Measurements from ENCODE around the gene PNPLA5. TPM values are rescaled to one million over a fixed set of nuclear protein-coding genes. Genes with fewer than 3 reads are reported as not detected.

PNPLA5 gene
- total RNA-seq, 2 donors from 2014 or later, result not detected

DNA sequence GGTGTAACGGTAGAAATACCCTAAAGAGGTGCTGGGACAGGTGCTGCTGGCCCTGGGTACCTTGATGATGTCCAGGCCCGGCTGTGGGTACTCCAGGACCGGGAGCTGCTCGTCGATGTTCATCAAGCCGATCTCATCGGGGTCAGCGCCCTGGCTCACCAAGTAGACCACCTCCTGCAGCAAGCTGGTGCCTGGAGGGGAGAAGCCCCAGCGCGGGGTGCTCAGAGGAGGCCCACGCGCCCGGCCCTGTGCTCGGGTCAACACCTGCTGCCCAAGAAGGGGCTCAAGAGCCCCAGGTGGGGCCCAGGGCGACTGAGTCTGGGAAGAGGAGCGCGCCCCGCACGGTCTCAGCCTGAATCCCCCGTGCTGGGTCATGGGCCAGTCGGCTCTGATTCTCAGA lies 50.1 kb downstream of the PNPLA5 start:
- Mint-ChIP-seq H3K27ac (no peak overlapping the region), H3K4me1 (ENCODE audit: low read depth) (no peaks in the 10 kb centered on the region), H3K36me3 (ENCODE audit: insufficient read depth in 2 of 2) (no peaks in the 10 kb centered on the region), H3K9me3 (no peaks in the 10 kb centered on the region), H3K4me3 (no peak overlapping the region), H3K27me3 (ENCODE audit: low read depth) (no peaks in the 10 kb centered on the region)
- DNase-seq (no peak), ATAC-seq (replicated peaks in 1 of 2) (no peak)

DNA sequence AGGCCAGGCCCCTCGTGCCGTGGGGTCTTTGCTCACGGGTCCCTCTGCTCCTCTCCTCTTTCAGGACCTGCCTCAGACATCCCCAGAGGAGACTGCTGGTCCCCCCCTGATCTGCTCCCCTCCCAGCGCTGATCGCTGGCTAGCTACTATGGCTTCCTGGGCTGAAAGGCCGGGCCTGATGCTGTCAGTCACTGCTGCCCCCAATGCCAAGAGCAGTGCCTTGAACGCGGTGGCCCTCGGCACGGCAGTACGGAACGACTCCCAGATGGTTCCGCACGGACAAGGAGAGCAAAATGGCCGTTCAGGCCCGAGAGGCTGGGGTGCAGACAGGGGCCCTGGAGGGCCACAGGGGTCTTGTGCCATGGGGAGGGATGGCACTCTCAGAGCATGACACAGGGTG lies 51.0 kb downstream of the PNPLA5 start:
- Mint-ChIP-seq H3K9me3 (no peaks in the 10 kb centered on the region), H3K36me3 (ENCODE audit: insufficient read depth in 2 of 2) (no peaks in the 10 kb centered on the region)

DNA sequence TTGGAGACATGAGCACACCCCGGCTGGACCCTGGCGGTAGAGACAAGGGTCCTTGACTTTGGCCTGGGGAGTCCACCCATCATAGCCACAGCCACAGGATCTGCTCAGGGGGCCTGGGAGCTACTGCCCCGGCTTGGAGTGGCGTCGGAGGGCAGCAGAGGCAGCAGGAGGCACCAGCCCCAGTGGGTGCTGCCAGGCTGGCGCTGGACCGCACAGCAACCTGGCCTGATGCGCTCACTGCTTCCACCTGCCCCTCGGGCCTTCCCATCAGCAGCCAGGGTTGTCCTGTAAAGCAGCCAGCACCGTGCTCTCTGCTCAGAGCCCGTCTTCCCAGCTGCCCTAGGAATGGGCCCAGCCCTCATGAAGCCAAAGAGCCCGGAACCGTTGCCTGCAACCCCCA lies 51.4 kb downstream of the PNPLA5 start:
- DNase-seq (no peak), ATAC-seq (replicated peaks in 1 of 2) (no peak)
- Mint-ChIP-seq H3K36me3 (ENCODE audit: insufficient read depth in 2 of 2) (no peaks in the 10 kb centered on the region), H3K27me3 (ENCODE audit: low read depth) (no peaks in the 10 kb centered on the region), H3K27ac (no peak overlapping the region), H3K4me3 (no peak overlapping the region), H3K9me3 (no peaks in the 10 kb centered on the region), H3K4me1 (ENCODE audit: low read depth) (no peaks in the 10 kb centered on the region)

More for the DNA sequence above, 51.0 kb downstream of the PNPLA5 start:
- Mint-ChIP-seq H3K4me3 (no peak overlapping the region), H3K27me3 (ENCODE audit: low read depth) (no peaks in the 10 kb centered on the region), H3K4me1 (ENCODE audit: low read depth) (no peaks in the 10 kb centered on the region), H3K27ac (no peak overlapping the region)
- DNase-seq (no peak), ATAC-seq (replicated peaks in 1 of 2) (no peak)

DNA sequence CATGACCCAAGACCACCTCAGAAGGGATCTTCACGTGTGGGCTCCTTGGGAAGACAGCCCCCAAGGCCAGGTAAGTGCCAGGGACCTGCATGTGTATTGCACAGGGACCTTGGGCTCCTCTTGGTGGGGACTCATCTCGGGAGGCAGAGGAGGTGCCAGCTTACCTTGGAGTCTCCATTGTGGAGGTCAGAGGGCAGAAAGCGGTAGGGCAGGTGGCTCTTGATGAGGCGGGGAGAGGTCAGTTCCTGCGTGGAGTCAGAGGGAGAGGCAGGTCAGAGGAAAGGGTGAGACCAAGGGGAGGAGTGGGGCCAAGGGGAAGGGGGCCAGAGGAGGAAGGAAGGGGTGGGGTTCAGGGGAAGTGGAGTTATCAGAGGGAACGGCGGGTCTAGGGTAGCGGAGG lies 52.0 kb downstream of the PNPLA5 start:
- Mint-ChIP-seq H3K4me3 (no peak overlapping the region), H3K27ac (no peak overlapping the region), H3K9me3 (no peaks in the 10 kb centered on the region), H3K4me1 (ENCODE audit: low read depth) (no peaks in the 10 kb centered on the region), H3K27me3 (ENCODE audit: low read depth) (no peaks in the 10 kb centered on the region), H3K36me3 (ENCODE audit: insufficient read depth in 2 of 2) (no peaks in the 10 kb centered on the region)
- DNase-seq (no peak), ATAC-seq (replicated peaks in 1 of 2) (no peak)

DNA sequence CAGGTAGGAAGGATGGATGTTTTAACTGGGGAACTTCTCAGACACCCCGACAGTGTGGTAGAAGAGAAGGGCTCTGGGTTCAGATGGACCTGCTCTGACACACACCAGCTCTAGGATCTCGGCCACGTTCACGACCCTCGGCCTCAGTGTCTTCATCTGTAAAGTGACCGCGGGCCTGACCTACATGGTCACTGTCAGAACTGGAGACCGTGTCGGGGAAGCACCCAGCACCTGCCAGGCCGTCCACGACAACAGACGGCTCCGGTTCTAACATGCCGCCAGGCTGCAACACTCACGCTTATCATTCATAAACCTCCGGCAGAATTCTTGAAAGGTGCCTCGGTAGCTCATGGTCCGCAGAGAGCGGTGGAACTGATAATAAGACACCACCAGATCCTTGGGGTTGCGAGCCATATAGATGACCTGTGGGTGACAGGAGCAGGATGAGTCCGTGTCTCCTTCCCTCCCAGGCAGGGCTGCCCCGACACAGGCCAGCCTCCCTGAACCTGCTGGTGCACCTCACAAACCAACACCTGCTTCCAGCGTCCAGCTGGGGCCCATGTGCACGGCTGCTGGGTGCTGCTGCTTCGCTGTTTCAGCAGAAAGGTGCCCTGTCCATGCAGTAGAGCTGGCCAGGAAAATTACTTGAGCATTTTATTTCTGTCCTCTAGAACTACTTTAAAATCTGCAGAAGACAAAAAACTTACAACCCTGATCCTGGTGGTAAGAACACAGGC lies 53.1 kb downstream of the PNPLA5 start:
- Mint-ChIP-seq H3K4me1 (ENCODE audit: low read depth) (no peaks in the 10 kb centered on the region), H3K27ac (no peak overlapping the region), H3K4me3 (no peak overlapping the region), H3K9me3 (no peaks in the 10 kb centered on the region), H3K27me3 (ENCODE audit: low read depth) (no peaks in the 10 kb centered on the region), H3K36me3 (ENCODE audit: insufficient read depth in 2 of 2) (no peaks in the 10 kb centered on the region)
- DNase-seq (no peak), ATAC-seq (replicated peaks in 1 of 2) (no peak)

DNA sequence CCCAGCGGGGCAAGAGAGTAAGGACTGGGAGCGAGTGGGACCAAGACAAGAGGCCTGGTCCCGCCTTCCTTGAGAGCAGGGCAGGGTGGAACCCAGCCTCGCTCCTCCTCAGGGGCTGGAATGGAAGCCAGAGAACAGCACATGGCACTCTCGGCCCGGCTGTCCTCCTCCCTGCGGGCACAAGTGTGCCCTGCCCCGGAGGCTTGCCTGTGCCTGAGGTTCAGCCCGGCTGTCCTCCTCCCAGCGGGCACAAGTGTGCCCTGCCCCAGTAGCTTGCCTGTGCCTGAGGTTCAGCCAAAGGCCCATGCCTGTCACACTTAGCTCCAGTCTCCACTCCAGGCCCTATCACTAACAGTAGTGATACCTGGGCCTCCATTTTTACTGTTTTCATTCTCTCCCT lies 53.7 kb downstream of the PNPLA5 start:
- Mint-ChIP-seq H3K9me3 (no peaks in the 10 kb centered on the region), H3K4me3 (no peak overlapping the region), H3K36me3 (ENCODE audit: insufficient read depth in 2 of 2) (no peaks in the 10 kb centered on the region), H3K4me1 (ENCODE audit: low read depth) (no peaks in the 10 kb centered on the region), H3K27me3 (ENCODE audit: low read depth) (no peaks in the 10 kb centered on the region), H3K27ac (no peak overlapping the region)
- ATAC-seq (replicated peaks in 1 of 2) (no peak), DNase-seq (no peak)

DNA sequence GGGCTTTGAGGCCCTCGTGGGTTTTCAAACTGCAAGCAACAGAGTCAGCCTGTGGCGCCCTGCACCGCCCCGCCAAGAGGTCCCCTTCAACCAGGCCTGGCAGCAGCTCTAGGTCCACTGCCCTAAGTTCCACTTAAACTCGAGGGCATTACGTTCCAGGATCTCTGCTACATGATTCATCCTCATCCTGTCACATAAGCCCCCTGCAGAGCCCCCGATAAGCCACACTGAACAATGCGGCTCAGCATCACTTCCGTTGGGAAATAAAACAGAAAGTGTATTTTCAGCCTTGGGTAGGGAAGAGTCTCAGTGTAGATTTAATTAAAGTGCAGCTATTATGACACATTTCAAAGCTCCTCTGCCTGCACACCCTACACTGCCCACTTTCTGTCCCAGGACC lies 54.1 kb downstream of the PNPLA5 start:
- Mint-ChIP-seq H3K9me3 (no peaks in the 10 kb centered on the region), H3K36me3 (ENCODE audit: insufficient read depth in 2 of 2) (no peaks in the 10 kb centered on the region), H3K27me3 (ENCODE audit: low read depth) (no peaks in the 10 kb centered on the region), H3K4me1 (ENCODE audit: low read depth) (no peaks in the 10 kb centered on the region), H3K27ac (no peak overlapping the region), H3K4me3 (no peak overlapping the region)
- no peak for DNase-seq
- no peak for ATAC-seq (replicated peaks in 1 of 2)

DNA sequence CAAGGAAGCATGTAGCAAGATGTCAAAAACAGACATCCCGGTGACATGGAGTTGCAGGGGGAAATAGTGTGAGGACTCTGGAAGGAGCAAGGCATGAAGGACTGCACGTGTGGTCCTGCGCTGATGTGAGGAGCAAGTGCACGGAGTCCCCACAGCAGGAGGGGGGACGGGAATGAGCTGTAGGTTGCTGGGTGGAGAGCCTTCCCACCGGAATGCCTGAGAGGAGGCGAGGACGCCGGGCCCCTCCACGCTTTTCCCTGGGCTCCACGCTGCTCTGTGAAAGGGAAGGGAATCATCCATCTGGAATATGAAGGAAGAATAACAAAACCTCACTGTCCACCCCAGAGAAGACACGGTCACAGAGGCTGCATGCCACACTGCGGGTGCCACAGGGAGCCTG lies 56.1 kb downstream of the PNPLA5 start:
- ATAC-seq (replicated peaks in 1 of 2) (no peak), DNase-seq (no peak)
- Mint-ChIP-seq H3K9me3 (no peaks in the 10 kb centered on the region), H3K4me1 (ENCODE audit: low read depth) (no peaks in the 10 kb centered on the region), H3K36me3 (ENCODE audit: insufficient read depth in 2 of 2) (no peaks in the 10 kb centered on the region), H3K27ac (no peak overlapping the region), H3K27me3 (ENCODE audit: low read depth) (no peaks in the 10 kb centered on the region), H3K4me3 (no peak overlapping the region)

DNA sequence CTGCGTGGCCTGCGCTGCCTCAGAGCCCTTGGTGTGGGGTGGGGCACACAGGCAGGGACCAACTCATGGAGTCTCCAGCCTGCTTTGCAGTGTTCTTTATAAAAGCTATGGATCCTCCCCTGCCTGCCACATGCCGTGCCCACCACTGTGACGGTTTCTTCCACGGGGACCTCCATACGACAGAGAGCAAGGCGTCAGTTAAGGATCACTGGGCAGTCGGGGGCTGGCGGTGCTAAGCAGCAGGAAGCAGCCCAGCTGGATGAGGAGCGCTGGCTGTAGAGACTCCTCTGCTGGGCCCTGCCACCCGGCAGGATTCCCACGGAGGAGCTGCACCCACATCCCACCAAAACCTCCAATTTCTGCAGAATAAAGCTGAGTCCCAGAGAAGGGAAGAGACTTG lies 56.6 kb downstream of the PNPLA5 start:
- H3K4me1 Mint-ChIP-seq (ENCODE audit: low read depth), result no peaks in the 10 kb centered on the region
- no peaks in the 10 kb centered on the region for H3K27me3 Mint-ChIP-seq (ENCODE audit: low read depth)
- no peaks in the 10 kb centered on the region for H3K9me3 Mint-ChIP-seq
- H3K36me3 Mint-ChIP-seq (ENCODE audit: insufficient read depth in 2 of 2), result no peaks in the 10 kb centered on the region
- no peak for ATAC-seq (replicated peaks in 1 of 2)
- H3K27ac Mint-ChIP-seq, result no peak overlapping the region
- H3K4me3 Mint-ChIP-seq, result no peak overlapping the region
- no peak for DNase-seq

DNA sequence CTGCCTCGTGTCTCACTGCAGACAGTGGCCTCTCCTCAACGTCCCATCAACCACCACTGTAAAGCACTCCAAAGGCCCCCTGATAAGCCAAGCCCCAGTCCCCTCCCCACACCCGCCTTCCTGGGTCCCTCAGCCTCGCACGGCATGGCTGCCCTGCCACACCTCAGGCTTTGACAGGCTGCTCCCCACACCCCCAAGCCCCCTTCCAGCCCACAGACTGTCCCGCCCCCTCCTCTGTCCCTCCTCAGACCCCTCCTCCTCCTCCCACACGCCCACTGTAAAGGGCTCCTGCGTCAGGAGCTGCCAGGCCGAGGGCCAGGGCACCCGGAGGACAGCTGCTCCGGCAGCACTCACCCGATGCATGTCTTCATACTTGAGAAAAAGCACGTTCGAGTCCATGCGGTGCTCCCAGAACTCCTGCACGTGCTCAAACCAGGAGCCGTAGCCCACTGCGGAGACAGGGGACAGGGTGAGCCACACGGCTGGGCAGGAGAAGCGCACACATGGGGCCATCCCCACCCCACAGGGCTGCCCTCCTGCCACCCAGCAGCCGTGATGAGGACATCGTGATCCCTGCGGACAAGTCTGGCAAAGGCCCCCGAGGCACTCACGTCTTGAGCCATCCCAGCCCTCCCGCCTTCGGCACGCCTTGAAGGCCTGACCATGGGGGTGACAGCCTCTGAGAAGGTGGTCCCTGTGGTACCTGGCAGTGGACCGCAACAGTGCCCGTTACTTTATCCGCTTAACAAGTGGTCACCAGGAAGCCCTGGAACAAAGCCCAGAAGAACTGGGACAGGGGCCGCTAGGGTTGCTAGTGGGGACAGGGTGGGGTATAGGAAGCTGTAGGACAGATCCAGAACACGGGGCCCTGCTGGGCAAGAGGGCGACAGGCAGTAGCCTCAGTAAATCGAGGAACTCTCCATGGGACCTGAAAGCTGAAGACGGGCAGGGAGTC lies 58.2 kb downstream of the PNPLA5 start:
- H3K27ac Mint-ChIP-seq, result no peak overlapping the region
- H3K4me1 Mint-ChIP-seq (ENCODE audit: low read depth), result no peaks in the 10 kb centered on the region
- H3K36me3 Mint-ChIP-seq (ENCODE audit: insufficient read depth in 2 of 2), result no peaks in the 10 kb centered on the region
- H3K4me3 Mint-ChIP-seq, result no peak overlapping the region
- ATAC-seq (replicated peaks in 1 of 2) (no peak), DNase-seq (no peak)
- no peaks in the 10 kb centered on the region for H3K9me3 Mint-ChIP-seq
- no peaks in the 10 kb centered on the region for H3K27me3 Mint-ChIP-seq (ENCODE audit: low read depth)

DNA sequence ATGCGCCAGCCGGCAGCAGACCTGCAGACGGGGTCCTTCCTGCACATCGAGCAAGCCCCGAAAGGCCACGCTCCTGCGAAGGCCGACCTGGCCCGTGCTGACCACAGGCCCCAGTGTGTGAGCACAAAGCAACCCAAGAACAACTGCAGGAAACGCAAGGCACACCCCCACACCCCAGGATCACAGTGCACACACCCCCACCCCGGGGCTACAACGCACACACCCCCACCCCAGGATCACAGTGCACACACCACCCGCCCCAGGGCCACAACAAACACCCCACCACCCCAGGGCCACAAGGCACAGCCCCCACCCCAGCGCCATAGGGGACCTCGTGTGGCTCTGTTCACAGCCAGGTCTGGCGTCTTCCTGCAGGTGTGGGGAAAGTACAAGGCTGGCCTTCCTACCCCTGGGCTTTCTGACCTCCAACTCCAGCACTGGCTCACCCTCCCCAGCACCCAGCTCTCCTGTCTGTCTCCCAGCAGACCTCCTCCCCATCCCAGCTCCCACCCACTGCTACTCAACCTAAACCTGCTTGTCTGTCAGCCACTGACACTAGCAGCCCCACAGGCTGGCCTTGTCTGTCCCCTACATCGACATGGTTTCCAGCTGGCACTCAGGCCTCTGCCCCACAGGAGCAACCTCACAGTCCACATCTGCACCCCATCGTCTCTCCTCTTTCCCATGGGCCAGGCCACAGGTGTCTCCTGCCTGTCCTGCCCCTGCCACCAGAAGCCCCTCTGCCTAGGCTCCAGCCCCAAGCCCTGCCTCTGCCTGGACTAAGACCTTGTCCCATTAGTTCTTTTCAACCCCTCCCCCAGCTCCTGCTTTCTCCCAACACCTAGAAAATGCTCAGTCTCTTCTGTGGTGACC lies 59.2 kb downstream of the PNPLA5 start:
- Mint-ChIP-seq H3K4me1 (ENCODE audit: low read depth) (no peaks in the 10 kb centered on the region), H3K27ac (no peak overlapping the region), H3K4me3 (no peak overlapping the region), H3K27me3 (ENCODE audit: low read depth) (no peaks in the 10 kb centered on the region), H3K9me3 (no peaks in the 10 kb centered on the region), H3K36me3 (ENCODE audit: insufficient read depth in 2 of 2) (no peaks in the 10 kb centered on the region)
- no peak for ATAC-seq (replicated peaks in 1 of 2)
- DNase-seq, result no peak

DNA sequence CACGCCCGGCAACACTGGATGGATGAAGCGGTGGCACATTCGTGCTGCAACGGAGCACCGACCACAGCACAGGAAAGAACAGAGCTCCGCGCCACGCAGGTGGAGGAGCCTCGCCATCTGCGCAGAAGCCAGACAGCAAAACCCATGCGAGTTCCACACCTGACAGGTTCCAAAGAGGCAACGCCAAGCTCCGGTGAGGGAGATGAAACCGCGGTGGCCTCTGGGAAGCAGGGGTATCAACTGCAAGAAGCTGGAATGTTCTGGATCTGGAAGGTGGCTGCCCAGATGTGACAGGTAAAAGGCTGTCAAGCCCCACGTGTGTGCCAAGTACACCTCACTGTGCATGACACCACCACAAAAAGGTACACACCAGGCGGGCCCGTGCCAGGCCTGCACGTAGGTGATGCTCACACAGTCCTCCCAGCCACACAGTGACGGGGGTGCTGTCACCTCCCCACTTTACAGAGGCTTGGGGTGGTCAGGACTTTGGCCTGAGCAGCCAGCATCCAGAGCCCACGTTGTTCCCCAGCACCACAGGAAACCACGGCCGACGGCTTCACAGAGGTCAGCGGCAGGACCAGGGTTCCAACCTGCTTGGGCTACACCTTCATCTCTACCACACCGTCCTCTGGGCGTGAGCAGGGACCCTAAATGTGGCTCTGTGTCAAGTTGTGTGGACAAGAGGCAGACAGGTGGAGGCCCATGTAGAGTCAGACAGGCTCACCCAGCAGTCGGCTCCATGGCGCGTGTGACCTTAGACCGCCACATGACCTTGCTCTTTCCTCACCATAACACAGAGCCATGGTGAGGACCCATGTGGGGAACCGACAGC lies 60.0 kb downstream of the PNPLA5 start:
- ATAC-seq (replicated peaks in 1 of 2) (no peak), DNase-seq (no peak)
- Mint-ChIP-seq H3K4me3 (no peak overlapping the region), H3K27ac (no peak overlapping the region), H3K9me3 (no peaks in the 10 kb centered on the region), H3K36me3 (ENCODE audit: insufficient read depth in 2 of 2) (no peaks in the 10 kb centered on the region), H3K27me3 (ENCODE audit: low read depth) (no peaks in the 10 kb centered on the region), H3K4me1 (ENCODE audit: low read depth) (no peaks in the 10 kb centered on the region)

Data from activated T-cell treated with anti-CD3 and anti-CD28 coated beads, Interleukin-2, amount 50 U/mL, for 72 hours (primary cell).